A549 (cell line): ENCODE data around the gene TMEM59.

Experiments
- CEBPB ChIP-seq, 2 experiments: fragments of >200 bp in 1 of 2; sonication (Bioruptor Twin) in 1 of 2; formaldehyde crosslinking in 1 of 2; IDR thresholded peaks; 2 replicates each; pipeline ENCODE4 v1.6.1; 2012 to 2016
- CHD2 ChIP-seq: fragments of 150-350 bp; IDR thresholded peaks from 2 replicates; pipeline ENCODE4 v1.6.1; 2014; ENCODE audit warnings: low read length; ENCODE audit not compliant: partially characterized antibody
- CTCF ChIP-seq: fragments of >200 bp; sonication (Bioruptor Twin); formaldehyde crosslinking; IDR thresholded peaks from 3 replicates; pipeline ENCODE4 v1.5.1; 2016
- ELK1 ChIP-seq: fragments of 150-350 bp; IDR thresholded peaks from 2 replicates; pipeline ENCODE4 v1.6.1; 2014; ENCODE audit warnings: low read depth, mild to moderate bottlenecking, low read length
- EP300 ChIP-seq, 2 experiments: fragments of >200 bp; sonication (Bioruptor Twin); formaldehyde crosslinking; IDR thresholded peaks; 2 replicates in 1 of 2; 3 replicates in 1 of 2; pipeline ENCODE4 v1.6.1; 2016 to 2017
- HMGXB4 ChIP-seq: fragments of 250-450 bp; sonication (Bioruptor Pico); IDR thresholded peaks from 2 replicates; pipeline ENCODE4 v1.5.0; 2021; ENCODE audit warnings: mild to moderate bottlenecking, moderate library complexity, borderline replicate concordance
- MAX ChIP-seq: IDR thresholded peaks from 2 replicates; pipeline ENCODE4 v1.6.1; 2012
- POLR2A ChIP-seq: IDR thresholded peaks from 2 replicates; pipeline ENCODE4 v1.6.1; 2012; ENCODE audit warnings: mild to moderate bottlenecking, low read length
- REST ChIP-seq: fragments of 200-600 bp; sonication (generic); IDR thresholded peaks from 2 replicates; pipeline ENCODE4 v1.6.1; 2016; ENCODE audit warnings: antibody characterized with exemption, mild to moderate bottlenecking, moderate library complexity
- RFX5 ChIP-seq: fragments of 450-650 bp; IDR thresholded peaks from 2 replicates; pipeline ENCODE4 v1.7.1; 2014; ENCODE audit warnings: antibody characterized with exemption, mild to moderate bottlenecking, moderate library complexity
- SREBF2 ChIP-seq: fragments of 450-650 bp; IDR thresholded peaks from 2 replicates; pipeline ENCODE4 v1.6.1; 2014; ENCODE audit warnings: mild to moderate bottlenecking, moderate library complexity
- TP53 ChIP-seq: fragments of 250-450 bp; sonication (Bioruptor Pico); IDR thresholded peaks from 2 replicates; pipeline ENCODE4 v1.5.0; 2021; ENCODE audit warnings: mild to moderate bottlenecking, moderate library complexity
- USF2 ChIP-seq: fragments of 450-650 bp; IDR thresholded peaks from 2 replicates; pipeline ENCODE4 v1.6.1; 2014; ENCODE audit warnings: antibody characterized with exemption
- ZSCAN20 ChIP-seq: fragments of 250-450 bp; sonication (Bioruptor Pico); IDR thresholded peaks from 2 replicates; pipeline ENCODE4 v1.8.0; 2022; ENCODE audit warnings: mild to moderate bottlenecking, moderate library complexity

- no peak for TF ChIP-seq CTCF
- no peak for TF ChIP-seq MAX
- TF ChIP-seq CEBPB (IDR thresholded peaks at IDR 0.05): no peak
- TF ChIP-seq REST: no peak
- no peak for TF ChIP-seq ZSCAN20 (CRISPR knock-in tag)
- no peak for TF ChIP-seq HMGXB4 (CRISPR knock-in tag)
- TF ChIP-seq POLR2A: no peak
- TF ChIP-seq RFX5: no peak
- no peak for TF ChIP-seq SREBF2
- TF ChIP-seq ELK1: no peak
- TF ChIP-seq USF2: no peak
- no peak for TF ChIP-seq EP300 (IDR thresholded peaks at IDR 0.05)
- TF ChIP-seq CHD2: no peak
- no peak for TF ChIP-seq TP53 (CRISPR knock-in tag)
Observed at GRCh38 chr1:54007613-54008012, 45.4 kb downstream of the TMEM59 start.
